ENCODE data around the gene SYNPO2. TPM values are rescaled to one million over a fixed set of nuclear protein-coding genes. Genes with fewer than 3 reads are reported as not detected.

Gene SYNPO2
- total RNA-seq, 1 donor from 2014 or later, result 0.42 TPM

- TF ChIP-seq, protein P1, sequence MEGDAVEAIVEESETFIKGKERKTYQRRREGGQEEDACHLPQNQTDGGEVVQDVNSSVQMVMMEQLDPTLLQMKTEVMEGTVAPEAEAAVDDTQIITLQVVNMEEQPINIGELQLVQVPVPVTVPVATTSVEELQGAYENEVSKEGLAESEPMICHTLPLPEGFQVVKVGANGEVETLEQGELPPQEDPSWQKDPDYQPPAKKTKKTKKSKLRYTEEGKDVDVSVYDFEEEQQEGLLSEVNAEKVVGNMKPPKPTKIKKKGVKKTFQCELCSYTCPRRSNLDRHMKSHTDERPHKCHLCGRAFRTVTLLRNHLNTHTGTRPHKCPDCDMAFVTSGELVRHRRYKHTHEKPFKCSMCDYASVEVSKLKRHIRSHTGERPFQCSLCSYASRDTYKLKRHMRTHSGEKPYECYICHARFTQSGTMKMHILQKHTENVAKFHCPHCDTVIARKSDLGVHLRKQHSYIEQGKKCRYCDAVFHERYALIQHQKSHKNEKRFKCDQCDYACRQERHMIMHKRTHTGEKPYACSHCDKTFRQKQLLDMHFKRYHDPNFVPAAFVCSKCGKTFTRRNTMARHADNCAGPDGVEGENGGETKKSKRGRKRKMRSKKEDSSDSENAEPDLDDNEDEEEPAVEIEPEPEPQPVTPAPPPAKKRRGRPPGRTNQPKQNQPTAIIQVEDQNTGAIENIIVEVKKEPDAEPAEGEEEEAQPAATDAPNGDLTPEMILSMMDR (IDR thresholded peaks at IDR 0.05; ENCODE audit: insufficient read depth, low read length, poor library complexity, severe bottlenecking), result no peak
- Histone ChIP-seq H3K4me3 (ENCODE audit: low read depth, low read length) (no peak overlapping the region), H3K36me3 (ENCODE audit: control insufficient read depth, insufficient read depth, low read length) (no peaks in the 10 kb centered on the region), H3K27me3 (ENCODE audit: control insufficient read depth, insufficient read depth, low read length) (no peaks in the 10 kb centered on the region)
- no peak for DNase-seq (ENCODE audit: low read depth)
Observed at GRCh38 chr4:118923891-118924290, 35.2 kb downstream of the SYNPO2 start.

DNA sequence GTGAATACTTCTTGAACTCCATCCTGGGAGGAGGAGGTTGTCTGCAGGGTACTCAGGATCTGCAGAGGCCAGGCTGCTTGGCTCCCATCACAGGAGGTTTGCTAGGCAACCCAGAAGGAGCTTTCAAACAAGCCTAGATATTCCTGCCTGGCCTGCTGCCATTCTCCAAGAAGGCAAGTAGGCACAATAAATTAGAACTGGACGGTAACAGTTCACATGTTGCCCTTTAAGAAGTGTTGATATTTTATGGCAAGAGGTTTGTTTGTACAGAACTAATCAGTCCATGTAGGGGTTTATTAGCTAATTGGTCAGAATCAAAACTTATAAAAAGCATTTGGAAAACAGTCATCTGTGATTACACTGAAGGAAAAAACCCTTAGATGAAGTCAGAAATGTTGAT lies 39.3 kb downstream of the SYNPO2 start:
- Histone ChIP-seq H3K4me3 (ENCODE audit: low read depth, low read length) (no peak overlapping the region), H3K27me3 (ENCODE audit: control insufficient read depth, insufficient read depth, low read length) (no peaks in the 10 kb centered on the region), H3K36me3 (ENCODE audit: control insufficient read depth, insufficient read depth, low read length) (no peaks in the 10 kb centered on the region)
- DNase-seq (ENCODE audit: low read depth), result no peak
- TF ChIP-seq, protein P1 (IDR thresholded peaks at IDR 0.05; ENCODE audit: insufficient read depth, low read length, poor library complexity, severe bottlenecking), result no peak

DNA sequence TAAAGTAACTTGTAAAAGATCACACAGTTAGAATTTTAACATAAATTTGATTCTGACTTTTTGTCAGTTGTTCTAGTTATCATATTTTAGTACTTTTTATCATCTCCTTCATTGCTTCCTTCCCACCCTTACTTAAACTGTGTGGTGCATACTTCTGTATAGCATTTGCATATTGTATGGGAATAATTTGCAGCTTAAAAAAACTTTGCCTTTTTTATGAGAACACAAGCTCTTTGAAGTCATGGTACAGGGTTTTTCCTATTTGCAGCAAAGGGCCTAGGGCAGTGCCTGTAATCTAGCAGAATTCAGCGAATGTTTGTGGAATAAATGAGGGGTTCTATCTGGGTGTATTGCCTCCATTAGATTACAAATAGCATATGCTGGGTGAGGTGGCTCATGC lies 41.6 kb downstream of the SYNPO2 start:
- Histone ChIP-seq H3K27me3 (ENCODE audit: control insufficient read depth, insufficient read depth, low read length) (no peaks in the 10 kb centered on the region), H3K4me3 (ENCODE audit: low read depth, low read length) (no peak overlapping the region), H3K36me3 (ENCODE audit: control insufficient read depth, insufficient read depth, low read length) (no peaks in the 10 kb centered on the region)
- DNase-seq (ENCODE audit: low read depth), result no peak
- TF ChIP-seq, protein P1 (IDR thresholded peaks at IDR 0.05; ENCODE audit: insufficient read depth, low read length, poor library complexity, severe bottlenecking), result no peak

DNA sequence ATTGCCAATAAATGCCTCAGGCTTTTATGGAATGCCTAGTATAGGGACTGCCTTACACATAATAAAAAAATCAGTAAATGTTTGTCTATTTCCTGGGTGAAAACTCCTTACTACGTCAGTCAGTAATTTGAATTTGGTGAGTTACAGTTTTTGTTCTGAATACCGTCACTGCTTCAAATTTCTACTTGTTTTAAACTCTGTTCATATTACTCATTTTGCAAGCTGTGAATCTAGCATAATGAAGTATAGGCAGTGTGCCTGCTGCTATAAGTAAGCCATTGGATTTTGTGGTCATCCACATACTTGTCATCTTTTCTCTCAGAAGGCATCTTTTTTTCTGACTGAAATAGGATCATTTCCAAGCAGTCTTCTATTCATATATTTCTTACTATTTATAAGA lies 43.1 kb downstream of the SYNPO2 start:
- no peak overlapping the region for H3K4me3 ChIP-seq (ENCODE audit: low read depth, low read length)
- DNase-seq (ENCODE audit: low read depth), result no peak

DNA sequence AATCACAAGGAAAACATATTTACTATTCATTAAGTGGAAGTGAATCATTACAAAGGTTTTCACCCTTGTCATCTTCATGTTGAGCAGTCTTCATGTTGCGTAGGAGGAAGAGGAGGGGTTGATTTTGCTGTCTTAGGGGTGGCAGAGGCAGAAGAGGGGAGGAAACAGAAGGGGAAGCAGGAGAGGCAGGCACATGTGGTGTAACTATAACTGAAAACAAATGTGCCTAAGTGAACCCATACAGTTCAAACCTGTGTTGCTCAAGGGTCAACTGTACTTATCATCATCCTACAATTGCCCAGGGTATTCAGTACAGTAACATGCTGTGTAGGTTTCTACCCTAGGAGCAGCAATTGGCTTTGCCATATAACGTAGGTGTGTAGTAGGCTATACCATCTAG lies 47.2 kb downstream of the SYNPO2 start:
- TF ChIP-seq, protein P1 (IDR thresholded peaks at IDR 0.05; ENCODE audit: insufficient read depth, low read length, poor library complexity, severe bottlenecking), result no peak
- H3K4me3 ChIP-seq (ENCODE audit: low read depth, low read length), result no peak overlapping the region
- no peaks in the 10 kb centered on the region for H3K27me3 ChIP-seq (ENCODE audit: control insufficient read depth, insufficient read depth, low read length)
- no peaks in the 10 kb centered on the region for H3K36me3 ChIP-seq (ENCODE audit: control insufficient read depth, insufficient read depth, low read length)
- DNase-seq (ENCODE audit: low read depth), result no peak

More for the DNA sequence above, 43.1 kb downstream of the SYNPO2 start:
- TF ChIP-seq, protein P1 (IDR thresholded peaks at IDR 0.05; ENCODE audit: insufficient read depth, low read length, poor library complexity, severe bottlenecking), result no peak
- H3K36me3 ChIP-seq (ENCODE audit: control insufficient read depth, insufficient read depth, low read length), result no peaks in the 10 kb centered on the region
- no peaks in the 10 kb centered on the region for H3K27me3 ChIP-seq (ENCODE audit: control insufficient read depth, insufficient read depth, low read length)

GRCh38 chr4:118936406-118936805 lies 47.8 kb downstream of the SYNPO2 start:
- H3K36me3 ChIP-seq (ENCODE audit: control insufficient read depth, insufficient read depth, low read length), result no peaks in the 10 kb centered on the region
- no peak overlapping the region for H3K4me3 ChIP-seq (ENCODE audit: low read depth, low read length)
- no peak for DNase-seq (ENCODE audit: low read depth)
- no peaks in the 10 kb centered on the region for H3K27me3 ChIP-seq (ENCODE audit: control insufficient read depth, insufficient read depth, low read length)
- TF ChIP-seq, protein P1 (IDR thresholded peaks at IDR 0.05; ENCODE audit: insufficient read depth, low read length, poor library complexity, severe bottlenecking), result no peak
